Caki2 (cell line): ENCODE measurements around the gene GARIN5B. TPM values are rescaled to one million over a fixed set of nuclear protein-coding genes. Genes with fewer than 3 reads are reported as not detected.

ENCODE experiments used
- DNase-seq: peaks from one replicate; pipeline ENCODE4 v3.0.0-alpha.2; 2015; ENCODE audit warnings: low read depth
- in situ Hi-C: cut with HindIII; loops from 2 replicates; pipeline ENCODE4 v1.10.0; 2016; ENCODE audit warnings: low sequenced_read_pairs, low pct_unique_long_range_greater_than_20kb, mixed read lengths
- total RNA-seq: library from RNA; depleted of rRNA; stranded (reverse); fragments of >200 nt; shearing (Covaris generic); gene quantifications from 2 replicates; pipeline ENCODE4 v1.2.3, GENCODE V29; 2014; ENCODE audit warnings: low replicate concordance

Gene GARIN5B
- total RNA-seq, 1 experiment from 2014 or later, result not detected

DNA sequence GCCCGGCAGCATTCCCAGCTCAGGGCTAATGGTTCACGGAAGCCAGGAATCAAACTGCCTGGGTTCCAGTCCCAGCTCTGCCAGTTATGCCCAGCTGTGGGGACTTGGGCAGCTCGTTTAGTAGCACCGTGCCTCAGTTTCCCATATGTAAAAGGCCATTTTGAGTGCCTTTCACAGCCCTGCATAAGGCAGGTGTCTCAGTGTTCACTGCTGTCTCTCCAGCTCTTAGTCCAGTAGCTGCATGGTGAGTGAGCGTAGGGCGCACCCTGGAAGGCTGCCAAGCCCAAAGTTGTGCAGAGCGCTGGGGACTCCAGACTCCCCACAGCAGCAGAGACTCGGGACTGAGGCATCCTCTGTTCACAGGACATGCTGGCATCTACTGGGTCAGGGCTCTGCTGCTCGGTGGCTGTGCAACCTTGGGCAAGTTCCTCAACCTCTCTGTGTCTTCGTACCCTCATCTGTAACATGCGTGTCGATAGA is 28.2 kb upstream of the GARIN5B start:
- DNase-seq, result no peak
- in situ Hi-C loops, result no loop called here

DNA sequence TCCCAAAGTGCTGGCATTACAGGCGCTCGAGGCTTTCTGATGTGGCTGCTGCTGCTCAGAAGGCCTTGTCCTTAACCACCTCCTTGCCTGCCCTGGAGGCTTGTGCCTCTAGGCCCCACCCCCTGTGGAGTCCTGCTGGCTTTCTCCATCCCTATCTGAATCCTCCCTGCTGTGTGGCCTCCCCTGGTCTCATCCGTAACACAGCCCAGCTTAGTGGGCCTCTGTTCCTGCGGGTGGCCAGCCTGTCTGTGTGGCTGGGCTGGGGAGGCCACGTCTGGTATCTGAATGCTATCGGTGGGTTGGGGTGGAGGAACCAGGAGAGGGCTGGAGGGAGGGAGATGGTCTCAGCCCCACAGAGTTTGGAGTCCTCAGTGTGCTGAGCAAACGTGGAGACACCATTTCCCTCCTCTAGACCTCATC is 27.4 kb upstream of the GARIN5B start:
- in situ Hi-C loops, result no loop called here
- DNase-seq, result no peak

DNA sequence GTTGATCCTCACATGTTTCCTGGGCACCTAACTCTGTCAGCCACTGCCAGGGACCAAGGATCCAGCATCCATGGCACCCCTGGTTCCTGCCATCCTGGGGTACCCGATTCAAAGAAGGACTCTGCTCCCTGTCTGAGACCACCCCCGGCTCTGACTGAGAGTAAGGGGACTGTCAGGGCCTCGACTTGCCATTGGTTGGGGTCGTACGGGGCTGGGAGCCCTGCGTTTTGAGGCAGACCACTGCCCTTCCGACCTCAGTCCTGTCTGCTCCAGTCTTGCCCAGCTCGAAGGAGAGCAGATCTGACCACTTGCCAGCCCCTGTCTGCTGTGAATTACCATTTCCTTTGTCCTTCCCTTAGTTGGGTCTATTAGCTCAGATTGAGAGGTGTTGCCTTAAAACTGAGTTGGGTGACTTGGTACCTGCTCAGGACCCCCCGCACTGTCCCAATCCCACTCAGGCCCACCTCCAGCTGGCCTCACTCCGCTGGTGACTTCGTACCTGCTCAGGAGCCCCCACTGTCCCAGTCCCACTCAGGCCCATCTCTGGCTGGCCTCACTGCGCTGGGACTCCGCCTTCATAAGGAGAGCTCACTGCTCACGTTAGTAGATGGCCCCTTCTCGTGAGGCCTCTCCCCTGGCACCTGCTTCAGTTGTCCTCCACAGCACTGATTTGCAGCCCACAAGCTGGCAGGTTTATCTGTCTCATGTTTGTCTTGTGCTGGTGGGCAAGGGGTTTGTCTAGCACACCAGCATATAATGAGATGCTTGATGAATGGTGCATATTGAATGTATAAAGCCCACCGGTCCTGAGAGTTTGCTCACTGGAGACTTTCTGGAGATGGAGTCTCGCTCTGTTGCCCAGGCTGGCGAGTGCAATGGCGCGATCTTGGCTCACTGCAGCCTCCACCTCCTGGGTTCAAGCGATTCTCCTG is 26.6 kb upstream of the GARIN5B start:
- in situ Hi-C loops, result no loop called here
- no peak for DNase-seq

DNA sequence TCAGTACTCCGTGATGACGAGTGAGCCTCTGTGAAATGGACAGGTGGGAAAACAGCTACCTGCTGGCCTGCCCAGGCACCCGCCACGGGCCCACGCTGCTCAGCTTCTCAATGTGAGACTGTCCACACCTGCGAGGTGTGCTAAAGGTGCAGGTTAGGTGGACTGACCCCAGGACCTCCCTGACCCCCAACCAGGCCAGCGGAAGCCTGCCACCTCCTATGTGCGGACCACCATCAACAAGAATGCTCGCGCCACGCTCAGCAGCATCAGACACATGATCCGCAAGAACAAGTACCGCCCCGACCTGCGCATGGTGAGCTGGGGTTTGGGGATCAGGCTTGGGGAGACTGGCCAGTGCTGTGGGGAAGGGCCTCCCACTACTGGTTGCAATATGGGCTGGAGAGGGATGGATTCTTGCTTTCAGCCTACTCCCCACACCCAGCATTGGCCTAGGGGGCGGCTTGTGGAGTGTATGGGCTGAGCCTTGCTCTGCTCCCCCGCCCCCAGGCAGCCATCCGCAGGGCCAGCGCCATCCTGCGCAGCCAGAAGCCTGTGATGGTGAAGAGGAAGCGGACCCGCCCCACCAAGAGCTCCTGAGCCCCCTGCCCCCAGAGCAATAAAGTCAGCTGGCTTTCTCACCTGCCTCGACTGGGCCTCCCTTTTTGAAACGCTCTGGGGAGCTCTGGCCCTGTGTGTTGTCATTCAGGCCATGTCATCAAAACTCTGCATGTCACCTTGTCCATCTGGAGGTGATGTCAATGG is 24.9 kb upstream of the GARIN5B start:
- DNase-seq, result no peak
- in situ Hi-C loops, result no loop called here

DNA sequence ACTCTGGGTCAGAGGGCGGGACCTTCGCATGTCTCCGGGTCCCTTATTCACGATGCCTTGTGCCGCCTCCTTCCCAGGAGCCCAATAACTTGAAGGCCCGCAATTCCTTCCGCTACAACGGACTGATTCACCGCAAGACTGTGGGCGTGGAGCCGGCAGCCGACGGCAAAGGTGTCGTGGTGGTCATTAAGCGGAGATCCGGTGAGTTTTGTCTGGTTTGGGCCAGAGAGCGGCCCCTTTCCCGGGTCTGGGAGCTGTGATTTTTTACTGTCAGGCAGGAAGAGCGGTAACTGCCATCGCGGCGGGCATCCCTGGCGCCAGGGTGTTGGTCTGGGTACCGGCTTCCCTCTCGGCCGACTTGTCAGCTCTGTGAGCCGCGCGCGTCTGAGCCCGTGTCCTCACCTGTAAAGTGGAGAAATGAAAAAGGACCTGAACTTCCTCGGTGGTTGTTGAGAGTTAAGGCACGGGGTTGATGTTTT is 23.5 kb upstream of the GARIN5B start:
- in situ Hi-C loops, result no loop called here
- no peak for DNase-seq

DNA sequence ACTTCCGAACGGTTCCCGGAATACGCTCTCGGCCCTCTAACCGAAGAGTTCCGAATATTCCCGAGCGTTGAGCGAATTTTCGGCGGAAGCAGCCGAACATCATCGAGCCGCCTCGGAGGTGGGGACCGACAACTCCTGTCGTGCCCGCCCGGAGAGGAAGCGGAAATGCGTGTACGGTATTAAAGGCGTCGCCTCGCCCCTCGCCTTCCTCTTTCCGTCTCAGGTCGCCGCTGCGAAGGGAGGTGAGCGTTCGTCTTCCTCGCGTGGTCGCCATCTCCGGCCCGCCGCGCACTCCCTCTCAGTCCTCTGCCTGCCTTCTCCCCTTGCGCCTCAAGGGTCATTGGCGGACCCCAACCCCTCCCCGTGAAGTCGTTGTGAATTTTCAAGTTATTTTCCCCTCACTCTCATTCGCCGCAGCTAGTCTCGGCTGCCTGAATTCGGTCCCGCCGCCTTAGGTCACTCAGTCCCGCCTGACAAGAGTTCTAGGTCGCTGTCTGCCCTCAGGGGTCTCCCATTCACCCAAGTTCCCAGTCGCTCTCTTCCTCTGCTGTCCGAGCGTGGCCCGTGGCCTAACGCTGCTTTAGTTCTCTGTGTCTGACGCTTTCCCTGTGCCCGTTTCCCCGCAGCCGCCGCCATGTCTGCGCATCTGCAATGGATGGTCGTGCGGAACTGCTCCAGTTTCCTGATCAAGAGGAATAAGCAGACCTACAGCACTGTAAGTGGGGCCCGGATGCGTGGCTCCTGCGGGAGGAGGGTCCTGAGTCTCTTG is 22.8 kb upstream of the GARIN5B start, which contains the start of gene RPL28:
Gene RPL28 (plus strand): TSS at position 209 of the 769 bp plus-strand sequence. CDS start 426 bp downstream, at position 635.
- in situ Hi-C loops, result no loop called here
- DNase-seq, result peak; percentile 99

DNA sequence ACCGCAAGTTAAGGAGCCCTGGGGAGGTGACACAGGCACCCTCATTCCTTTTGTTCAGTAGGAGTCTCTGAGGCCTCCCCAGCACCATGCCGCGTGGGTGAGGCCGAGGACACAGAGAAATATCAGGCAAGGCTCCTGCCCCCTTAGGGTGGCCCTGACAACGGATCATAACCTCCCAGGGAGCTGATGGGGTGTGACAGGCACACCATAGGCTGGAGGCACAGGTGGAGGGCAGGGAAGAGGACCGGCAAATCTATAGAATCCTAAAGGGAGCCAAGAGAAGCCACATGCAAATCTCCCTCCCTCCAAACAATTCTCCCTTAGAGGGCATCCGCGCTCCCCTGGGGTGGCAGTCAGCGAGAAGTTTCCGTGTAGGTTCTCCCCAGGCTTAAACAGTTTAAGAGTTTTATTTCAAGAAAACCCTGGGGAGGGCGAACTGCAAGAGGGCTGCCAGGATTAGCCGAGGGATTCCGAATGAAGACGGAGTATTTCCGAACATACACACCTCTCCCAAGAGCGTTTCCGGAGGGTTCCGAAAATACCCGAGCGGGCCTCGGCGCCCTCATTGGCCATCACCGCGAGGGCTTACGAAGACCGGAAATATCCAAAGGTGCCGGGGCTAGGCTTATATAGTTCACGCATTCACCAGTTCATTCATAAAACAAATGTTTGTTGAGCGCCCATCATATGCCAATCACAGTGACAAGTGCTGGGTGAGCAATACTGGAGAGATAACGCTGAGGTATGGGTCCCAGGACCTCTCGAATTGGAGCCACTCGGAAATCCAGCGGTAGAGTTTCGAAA is 22.1 kb upstream of the GARIN5B start:
- DNase-seq, result peak; percentile 98
- in situ Hi-C loops, result no loop called here

DNA sequence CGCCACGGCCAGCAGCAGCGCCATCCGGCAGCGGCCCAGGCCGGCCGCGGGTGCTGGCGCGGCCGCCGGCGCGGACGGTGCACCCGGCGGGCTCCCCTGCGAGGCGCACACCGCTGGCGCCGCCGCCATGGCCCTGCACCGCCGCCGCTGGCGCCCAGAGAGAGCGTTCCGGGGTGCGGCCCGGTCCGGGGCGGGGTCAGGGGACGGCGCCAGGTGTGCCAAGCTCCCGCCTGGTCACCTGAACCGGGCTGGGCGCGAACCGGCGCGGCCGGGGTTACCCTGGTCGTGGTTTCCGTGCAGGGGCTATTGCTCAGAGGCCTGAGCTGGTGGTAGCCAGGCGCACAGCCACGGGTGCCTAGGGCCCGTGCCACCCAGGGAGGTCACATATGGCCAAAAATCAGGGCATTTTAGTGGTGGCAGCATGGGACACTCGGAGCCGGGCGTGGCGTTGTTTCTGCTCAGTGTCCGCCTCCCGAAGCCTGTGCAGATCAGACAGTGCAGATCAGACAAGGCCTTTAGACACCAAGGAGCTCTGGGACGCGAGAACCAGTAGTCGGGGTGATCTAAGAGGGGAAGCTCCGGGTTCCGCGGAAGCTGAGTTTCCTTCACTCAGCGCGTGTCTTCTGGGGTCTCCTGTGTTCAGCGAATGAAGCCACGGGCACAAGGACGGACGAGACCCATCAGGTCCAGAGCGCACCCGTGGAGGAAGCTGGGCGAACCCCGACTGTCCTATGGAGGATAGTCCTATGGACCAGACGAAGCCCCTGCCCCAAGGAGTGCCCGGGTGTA is 21.3 kb upstream of the GARIN5B start, which contains the start of gene TMEM238:
Gene TMEM238 (minus strand): TSS at position 162 of the 789 bp plus-strand sequence. CDS start 33 bp downstream, at position 129.
- in situ Hi-C loops, result no loop called here
- DNase-seq, result peak; percentile 45

DNA sequence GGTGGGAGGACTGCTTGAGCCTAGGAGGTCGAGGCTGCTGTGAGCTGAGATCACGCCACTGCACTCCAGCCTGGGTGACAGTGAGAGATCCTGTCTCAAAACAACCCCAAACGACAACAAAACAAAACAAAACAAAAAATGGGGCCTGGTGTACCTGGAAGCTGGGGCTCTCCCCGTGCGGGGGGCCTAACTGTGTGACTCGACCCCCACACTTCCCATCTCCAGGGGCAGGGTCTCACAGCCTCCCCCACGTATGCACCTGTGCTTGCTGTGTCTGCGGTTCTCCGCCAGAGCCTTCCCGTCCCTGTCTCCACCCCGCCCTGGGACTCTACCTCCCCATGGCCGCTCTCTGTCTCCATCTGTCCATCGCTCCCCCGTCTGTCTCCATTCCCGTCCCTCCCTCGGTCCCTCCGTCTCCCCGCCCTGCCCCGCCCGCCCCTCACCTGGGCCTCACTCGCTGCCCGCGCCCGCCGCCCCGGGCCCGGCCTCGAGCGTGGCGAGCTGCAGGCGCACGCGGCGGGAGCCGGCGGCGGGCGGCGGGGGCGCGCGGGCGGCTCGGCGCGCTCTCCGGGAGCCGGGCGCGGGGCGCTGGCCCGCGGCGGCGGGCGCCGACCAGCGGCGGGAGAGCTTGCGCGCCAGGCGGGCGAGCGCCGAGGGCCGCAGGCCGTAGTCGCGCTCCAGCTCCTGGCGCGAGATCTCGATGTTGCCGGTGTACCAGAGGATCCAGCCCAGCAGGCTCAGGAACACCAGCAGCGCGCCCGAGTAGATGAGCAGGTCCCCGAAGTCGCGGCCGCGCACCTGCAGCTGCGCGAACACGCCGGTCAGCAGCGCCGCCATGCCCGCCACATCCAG is 20.4 kb upstream of the GARIN5B start:
- DNase-seq, result peak; percentile 64
- in situ Hi-C loops, result no loop called here

DNA sequence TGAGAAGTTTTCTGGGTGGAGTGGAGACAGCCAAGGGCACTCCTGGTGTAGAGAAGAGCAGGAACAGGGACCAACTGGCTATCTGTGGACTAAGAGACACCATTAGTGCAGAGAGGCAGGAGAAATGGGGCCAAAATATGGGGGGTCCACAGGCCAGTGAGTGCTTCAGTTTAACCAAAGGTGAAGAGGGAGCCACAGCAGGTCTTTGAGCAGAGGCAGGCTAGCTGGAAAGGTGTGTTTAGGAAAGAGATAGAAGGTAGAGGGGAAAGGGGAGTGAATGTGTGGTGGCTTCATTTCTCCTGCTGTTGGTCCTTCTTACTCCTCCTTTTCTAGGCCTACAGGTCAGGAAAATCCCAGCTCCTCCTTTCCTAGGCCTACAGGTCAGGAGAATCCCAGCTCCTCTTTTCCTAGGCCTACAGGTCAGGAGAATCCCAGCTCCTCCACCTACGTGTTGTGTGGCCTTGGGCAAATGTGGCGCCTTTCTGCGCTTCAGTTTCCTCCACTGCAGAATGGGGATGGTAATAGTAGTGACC is 19.5 kb upstream of the GARIN5B start:
- in situ Hi-C loops, result no loop called here
- DNase-seq, result no peak

DNA sequence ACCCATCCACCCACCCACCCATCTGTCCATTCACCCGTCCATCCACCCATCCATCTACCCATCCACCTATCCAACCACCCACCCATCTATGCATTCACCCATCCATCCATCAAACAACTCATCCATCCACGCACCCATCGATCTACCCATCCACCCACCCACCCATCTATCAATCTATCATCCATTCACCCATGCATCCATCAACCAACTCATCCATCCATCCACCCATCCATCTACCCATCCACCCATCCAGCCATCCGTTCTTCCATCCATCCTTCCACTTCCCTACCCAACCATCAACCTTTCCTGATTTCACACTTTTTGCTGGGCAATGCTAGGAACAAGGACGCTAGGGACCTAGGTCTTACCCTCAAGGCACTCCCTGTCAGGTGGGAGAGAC is 19.0 kb upstream of the GARIN5B start:
- no peak for DNase-seq
- in situ Hi-C loops, result no loop called here

DNA sequence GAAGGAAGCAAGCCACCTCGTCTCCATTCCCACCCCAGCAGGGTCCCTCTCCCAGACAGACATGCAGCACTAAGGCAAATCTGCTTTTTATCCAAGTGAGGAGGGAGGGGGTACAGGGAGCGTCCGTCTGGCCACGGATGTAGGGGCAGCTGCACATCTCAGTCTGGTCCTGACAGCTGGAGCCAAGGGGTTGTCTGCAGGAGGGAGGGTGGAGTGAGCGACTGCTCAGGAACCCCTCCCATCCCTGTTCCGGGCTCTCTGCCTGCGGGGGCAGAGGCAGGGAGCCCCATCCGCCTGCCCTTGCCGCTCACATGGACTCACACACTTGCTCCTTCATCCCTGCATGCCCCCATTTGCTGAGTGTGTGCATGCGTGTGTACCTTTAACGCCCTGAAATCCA is 16.1 kb upstream of the GARIN5B start:
- in situ Hi-C loops, result no loop called here
- no peak for DNase-seq

DNA sequence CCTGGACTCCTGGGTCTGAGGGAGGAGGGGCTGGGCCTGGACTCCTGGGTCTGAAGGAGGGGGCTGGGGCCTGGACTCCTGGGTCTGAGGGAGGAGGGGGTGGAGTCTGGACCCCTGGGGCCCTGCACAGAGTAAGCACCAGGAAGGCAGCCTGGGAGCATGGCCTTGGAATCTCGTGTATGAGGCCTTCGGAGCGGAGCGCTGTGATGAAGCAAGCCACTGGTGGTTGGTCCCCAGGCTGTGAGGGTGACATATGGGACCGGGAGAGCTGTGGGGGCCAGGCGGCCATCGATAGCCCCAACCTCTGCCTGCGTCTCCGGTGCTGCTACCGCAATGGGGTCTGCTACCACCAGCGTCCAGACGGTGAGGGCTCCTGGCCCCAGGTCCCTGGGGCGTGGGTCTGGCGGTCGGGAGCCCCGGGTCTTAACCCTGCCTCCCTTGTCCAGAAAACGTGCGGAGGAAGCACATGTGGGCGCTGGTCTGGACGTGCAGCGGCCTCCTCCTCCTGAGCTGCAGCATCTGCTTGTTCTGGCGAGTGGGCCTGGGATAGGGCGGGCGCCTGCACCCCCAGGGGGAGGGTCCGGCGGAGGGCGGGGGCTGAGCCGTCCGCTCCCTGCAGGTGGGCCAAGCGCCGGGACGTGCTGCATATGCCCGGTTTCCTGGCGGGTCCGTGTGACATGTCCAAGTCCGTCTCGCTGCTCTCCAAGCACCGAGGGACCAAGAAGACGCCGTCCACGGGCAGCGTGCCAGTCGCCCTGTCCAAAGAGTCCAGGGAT is 14.5 kb upstream of the GARIN5B start:
- in situ Hi-C loops, result no loop called here
- no peak for DNase-seq

DNA sequence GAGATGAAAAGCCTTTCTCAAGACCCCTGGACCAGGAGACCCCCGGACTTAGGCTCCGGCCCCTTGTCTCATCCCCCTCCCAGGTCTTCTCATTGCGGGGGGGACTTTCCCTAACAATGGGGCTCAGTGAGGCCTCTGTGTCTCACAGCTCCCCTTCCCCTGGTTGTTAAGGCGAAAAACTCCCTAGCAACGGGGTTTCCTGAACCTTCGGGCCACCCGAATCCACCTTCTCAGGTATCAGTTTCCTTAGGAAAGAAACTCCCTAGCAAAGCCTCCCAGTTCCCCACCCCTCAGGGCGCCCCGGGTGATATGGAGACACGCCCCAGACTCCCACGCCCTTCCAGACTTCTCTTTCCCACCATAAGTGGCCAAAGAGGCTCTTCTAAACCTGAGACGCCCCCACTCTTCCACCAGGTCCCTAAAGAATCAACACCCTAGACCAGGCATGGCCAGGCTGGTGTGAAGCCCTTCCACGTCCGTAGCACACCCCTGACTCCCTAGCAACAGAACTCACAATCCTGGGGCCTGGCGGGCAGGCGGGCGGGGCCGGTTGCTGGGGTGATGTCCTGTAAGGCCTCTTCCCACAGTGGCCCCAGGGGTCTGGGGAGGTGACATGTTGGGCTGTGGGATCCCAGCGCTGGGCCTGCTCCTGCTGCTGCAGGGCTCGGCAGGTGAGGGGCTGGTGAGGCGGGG is 13.3 kb upstream of the GARIN5B start, which contains the start of gene TMEM190:
Gene TMEM190 (plus strand): TSS at position 586 of the 693 bp plus-strand sequence. CDS start 28 bp downstream, at position 614.
- in situ Hi-C loops, result no loop called here

More for the DNA sequence above, 13.3 kb upstream of the GARIN5B start, which contains the start of gene TMEM190:
- no peak for DNase-seq
